Skin epidermis (tissue), 12 donors: ENCODE results near the gene ELFN1.
"Not testable (repeated sequence)": the region's sequence is repeated elsewhere in the genome, so short reads cannot be mapped to it uniquely, and the experiment has no call there.

Experiments used
- H3K27ac ChIP-seq, 21 experiments: fragments of 200-600 bp; sonication (generic) in 11 of 21; one replicate each; pipeline ENCODE4 v1.5.0; 2020; ENCODE audit warnings: mild to moderate bottlenecking in 3 of 21, inconsistent platforms in 2 of 21, moderate library complexity in 2 of 21
- H3K4me3 ChIP-seq, 7 experiments: fragments of 200-600 bp; sonication (generic) in 2 of 7; one replicate each; pipeline ENCODE4 v1.5.0; 2020; ENCODE audit warnings: inconsistent platforms in 2 of 7, mild to moderate bottlenecking in 2 of 7, moderate library complexity in 1 of 7

The ELFN1 gene

DNA sequence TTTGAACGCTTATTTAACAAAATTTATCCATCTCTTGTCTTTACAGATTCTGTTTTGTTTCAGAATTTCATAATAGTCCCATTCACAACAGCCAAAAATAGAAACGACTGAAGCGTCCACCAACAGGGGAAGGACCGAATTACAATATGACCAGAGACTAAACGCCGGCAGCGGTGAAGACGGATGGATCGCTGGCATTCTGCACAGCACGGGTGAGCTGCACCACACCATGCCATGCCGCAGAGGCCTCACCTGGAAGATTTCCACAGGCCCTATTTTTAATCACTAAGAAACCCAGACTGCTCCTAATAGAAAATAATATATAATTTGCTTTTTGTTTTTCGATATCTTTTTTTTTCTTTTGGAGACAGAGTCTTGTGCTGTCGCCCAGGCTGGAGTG lies 91.0 kb downstream of the ELFN1 start:
- H3K27ac ChIP-seq, result no peak overlapping the region
- H3K4me3 ChIP-seq, result no peak overlapping the region

DNA sequence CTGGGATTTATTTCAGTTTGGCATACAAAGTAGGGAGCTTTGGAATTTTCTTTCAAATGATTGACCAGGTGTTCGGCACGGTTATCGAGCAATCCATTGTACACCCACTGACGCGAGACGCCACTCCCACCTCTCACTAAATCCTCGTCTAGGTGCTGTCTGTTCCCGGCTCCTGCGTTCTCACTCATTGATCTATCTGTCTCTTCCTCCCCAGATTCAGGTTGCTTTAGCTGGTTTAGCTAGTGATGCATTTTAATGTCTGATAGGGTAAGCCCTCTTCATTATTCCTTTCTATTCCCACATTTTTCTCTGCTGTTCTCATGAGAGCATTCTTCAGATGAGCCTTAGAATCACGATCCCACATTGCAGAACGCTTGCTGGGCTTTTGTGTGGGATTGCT lies 91.7 kb downstream of the ELFN1 start:
- no peak overlapping the region for H3K27ac ChIP-seq
- H3K4me3 ChIP-seq, result no peak overlapping the region

DNA sequence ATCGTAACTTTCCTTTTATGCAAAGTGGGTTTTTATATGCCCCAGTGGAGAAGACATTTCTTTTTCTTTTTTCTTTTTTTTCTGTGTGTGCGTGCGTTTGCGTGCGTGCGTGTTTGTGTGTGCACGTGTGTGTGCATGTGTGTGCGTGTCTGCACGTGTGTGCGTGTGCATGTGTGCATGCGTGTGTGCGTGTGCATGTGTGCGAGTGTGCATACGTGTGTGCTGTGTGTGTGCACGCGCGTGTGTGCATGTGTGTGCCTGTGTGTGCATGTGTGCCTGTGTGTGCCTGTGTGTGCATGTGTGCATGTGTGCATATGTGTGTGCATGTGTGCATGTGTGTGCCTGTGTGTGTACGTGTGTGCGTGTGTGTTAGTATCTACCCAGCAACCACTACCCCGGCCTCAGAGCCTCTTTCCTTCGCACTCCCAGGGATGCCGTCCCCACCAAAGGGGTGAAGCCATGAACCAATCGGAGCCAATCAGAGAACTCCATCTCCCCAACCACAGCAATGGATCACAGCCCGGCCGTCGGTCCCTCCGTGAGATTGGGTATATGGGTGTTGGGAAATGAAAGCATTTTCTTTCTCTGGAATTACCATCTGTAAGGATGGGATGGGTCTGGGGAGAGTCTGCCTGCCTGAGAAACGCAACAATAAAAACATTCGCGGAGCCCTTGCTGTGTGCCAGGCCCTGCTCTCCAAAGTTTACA lies 92.3 kb downstream of the ELFN1 start:
- no peak overlapping the region for H3K4me3 ChIP-seq

DNA sequence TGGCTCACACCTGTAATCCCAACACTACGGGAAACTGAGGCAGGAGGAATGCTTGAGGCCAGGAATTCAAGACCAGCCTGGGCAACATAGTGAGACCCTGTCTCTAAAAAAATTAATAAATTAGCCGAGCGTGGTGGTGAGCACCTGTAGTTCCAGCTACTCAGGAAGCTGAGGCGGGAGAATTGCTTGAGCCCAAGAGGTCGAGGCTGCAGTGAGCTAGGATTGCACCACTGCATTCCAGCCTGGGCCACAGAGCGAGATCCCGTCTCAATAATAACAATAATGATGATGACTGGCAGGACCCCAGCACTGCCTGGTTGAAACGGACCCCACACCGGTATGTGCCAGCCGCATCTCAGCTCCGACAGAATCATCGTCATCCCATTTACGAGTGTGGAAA lies 93.0 kb downstream of the ELFN1 start:
- Histone ChIP-seq H3K4me3 (no peak overlapping the region), H3K27ac (no peak overlapping the region)

More for the DNA sequence above, 92.3 kb downstream of the ELFN1 start:
- H3K27ac ChIP-seq, result no peak overlapping the region

DNA sequence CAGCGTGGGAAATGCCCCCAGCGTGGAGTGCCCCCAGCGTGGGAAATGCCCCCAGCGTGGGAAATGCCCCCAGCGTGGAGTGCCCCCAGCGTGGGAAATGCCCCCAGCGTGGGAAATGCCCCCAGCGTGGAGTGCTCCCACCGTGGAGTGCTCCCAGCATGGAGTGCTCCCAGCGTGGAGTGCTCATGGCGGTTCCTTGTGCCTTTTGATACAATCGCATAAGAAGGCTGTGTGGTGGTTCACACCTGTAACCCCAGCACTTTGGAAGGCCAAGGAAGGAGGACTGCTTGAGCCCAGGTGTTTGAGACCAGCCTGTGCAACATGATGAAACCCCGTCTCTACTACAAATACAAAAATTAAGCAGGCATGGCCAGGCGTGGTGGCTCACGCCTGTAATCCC lies 93.8 kb downstream of the ELFN1 start:
- not testable (repeated sequence) for H3K27ac ChIP-seq, H3K4me3 ChIP-seq

DNA sequence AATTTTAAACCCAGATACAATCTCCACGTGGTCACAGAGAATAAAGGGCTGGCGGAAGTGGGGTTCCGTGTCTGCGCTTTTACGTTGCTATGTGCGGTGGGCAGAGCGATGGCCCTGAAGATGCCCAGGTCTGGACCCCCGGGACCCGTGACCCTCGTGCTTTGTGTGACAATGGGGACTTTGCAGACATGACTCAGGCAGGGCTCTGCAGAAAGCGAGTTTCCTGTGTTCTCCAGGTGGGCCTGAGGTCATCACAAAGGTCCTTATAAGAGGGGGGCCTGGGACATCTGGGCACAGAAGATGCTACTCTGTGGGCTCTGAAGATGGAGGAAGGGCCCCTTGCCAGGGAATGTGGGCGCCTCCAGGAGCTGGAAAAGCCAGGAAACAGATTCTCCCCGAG lies 95.3 kb downstream of the ELFN1 start:
- H3K27ac ChIP-seq, result no peak overlapping the region
- H3K4me3 ChIP-seq, result no peak overlapping the region

DNA sequence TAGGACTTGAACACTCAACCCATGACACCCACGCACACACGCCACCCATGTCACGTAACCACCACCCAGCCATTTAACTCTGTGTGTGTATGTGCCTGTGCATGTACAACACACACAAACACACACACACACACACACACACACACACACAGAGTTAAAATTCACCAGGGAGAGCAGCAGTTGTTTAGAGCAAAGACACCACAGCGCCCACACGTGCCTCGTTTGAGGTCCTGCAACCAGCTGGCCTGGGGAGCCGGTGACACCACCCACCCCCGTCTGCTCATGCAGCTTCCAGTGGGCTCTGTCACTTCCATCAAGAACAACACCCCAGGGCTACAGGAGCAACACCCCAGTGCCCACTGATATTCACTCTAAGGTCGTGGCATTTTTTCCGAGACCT lies 97.4 kb downstream of the ELFN1 start:
- Histone ChIP-seq H3K4me3 (no peak overlapping the region), H3K27ac (no peak overlapping the region)

DNA sequence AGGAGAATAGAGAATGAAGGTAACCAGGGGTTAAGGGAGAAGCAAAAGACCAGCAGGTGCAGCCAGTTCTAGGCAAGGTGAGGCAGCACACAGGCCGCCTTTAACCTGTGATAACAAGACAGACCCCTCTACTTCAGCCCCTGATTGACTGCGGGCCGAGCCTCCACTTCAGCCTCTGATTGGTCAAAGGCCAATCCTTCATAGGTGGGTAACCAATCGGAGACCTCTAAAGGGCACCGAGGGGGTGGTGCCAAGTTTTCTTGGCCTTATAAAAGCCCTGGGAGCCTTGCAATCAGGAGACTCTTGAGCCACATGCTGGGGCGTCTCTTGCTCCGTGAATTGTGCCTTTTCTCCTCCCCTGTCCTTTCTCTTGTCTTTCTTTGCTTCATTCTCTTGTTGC lies 98.8 kb downstream of the ELFN1 start:
- Histone ChIP-seq H3K4me3 (no peak overlapping the region), H3K27ac (no peak overlapping the region)

DNA sequence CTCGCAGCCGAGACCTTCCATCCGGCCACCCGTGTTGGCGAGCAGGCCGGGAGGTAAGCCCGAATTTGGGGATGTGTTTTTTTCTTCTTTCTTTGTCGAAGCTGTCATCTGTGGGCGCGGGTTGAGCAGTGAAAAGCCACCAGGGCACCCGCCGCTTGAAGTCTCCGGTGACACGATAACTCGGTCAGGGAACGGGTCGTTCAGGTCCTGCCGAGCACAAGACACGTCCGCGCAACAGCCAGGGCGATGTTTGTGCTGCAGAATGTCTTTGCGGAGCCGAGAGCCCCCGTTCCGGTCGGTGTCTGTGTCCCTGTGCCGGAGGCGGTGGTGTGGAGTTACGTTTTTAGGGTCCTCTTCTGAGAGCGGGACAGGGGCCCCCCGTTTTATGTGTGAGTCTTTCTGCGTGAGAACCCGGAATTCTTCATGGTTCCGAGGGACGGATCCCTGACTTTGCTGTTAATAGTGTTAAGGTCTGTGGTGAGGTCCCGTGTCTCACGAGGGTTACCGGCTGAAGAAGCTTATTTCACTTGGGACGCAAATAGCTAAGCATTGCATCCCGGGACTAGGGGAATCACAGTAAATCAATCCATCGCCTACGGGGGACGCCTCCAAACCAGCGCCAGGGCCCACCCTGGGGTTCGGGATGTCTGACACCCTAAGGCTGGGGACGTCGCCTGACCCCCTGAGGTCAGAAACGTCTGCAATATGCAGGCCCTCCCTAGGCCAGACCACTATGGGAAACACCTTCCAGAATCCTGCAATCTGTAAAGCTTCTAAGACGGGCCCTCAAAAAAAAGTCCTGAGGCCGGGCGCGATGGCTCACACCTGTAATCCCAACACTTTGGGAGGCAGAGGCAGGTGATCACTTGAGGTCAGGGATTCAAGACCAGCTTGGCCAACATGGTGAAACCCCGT lies 99.5 kb downstream of the ELFN1 start:
- no peak overlapping the region for H3K4me3 ChIP-seq
- no peak overlapping the region for H3K27ac ChIP-seq

DNA sequence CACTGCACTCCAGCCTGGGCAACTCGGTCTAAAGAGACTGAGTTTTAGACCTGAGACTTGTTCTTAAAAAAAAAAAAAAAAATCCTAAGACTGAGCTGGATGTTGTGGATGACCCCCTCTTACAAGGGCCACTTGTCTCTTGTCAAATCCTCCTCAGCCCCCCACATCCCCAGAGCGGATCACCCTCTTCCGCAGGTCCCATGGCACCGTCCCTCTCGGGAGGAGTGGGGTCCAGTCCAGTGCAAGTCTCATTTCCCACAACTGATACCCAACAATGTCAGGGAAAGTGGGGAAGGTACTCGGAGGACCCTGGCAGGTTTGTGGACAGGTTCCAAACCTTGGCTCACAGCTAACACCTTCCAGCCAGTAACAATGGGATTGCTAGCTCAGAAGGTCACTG lies 100.3 kb downstream of the ELFN1 start:
- no peak overlapping the region for H3K4me3 ChIP-seq
- no peak overlapping the region for H3K27ac ChIP-seq

DNA sequence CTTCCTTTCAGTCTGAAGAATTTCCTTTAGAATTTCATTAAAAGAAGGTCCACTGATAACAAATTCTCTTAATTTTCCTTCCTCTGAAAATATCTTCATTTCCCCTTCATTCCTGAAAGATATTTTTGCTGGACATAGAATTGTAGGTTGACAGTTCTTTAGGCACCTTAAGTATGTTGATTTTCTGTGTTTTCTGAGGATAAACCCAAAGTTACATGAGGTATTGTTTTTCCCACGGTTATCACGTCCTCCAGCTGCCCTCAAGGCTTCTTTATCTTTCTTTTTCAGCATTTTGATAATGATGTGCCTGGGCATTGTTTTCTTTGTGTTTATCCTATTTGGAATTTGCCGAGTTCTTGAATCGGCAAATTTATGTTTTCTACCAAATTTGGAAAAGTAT lies 105.3 kb downstream of the ELFN1 start:
- Histone ChIP-seq H3K4me3 (no peak overlapping the region), H3K27ac (no peak overlapping the region)

DNA sequence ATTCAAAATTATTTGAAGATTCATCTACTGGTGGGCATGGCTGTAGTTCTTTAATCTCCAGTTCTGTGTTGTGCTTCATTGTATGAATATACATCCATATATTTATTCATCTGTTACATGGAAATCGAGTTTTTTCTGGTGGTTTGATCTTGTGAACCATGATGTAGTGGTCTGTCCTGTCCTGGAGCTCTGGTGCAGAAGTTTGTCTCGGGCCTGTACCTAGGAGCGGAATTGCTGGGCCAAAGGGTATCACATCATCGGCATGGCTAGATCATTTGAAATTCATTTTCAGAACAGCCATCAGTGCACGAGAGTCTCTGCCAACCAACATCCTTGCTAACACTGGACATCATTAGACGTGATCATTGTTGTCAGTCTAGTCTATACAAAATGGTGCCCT lies 107.0 kb downstream of the ELFN1 start:
- Histone ChIP-seq H3K4me3 (no peak overlapping the region), H3K27ac (no peak overlapping the region)

DNA sequence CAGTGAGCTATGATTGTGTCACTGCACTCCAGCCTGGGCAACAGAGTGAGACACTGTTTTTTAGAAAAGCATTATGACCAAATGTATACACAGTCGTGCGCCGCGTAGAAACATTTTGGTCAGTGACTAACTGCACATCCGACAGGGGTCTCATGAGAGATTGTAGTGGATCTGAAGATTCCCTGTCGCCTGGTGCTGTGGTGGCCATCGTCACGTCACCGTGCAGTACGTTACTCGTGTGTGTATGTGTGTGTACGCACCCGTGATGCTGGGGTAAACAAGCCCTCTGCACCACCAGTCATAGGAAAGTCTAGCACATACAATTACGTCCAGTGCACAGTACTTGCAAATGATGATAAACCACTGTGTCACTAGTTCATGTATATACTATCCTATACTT lies 109.4 kb downstream of the ELFN1 start:
- Histone ChIP-seq H3K27ac (no peak overlapping the region), H3K4me3 (no peak overlapping the region)

DNA sequence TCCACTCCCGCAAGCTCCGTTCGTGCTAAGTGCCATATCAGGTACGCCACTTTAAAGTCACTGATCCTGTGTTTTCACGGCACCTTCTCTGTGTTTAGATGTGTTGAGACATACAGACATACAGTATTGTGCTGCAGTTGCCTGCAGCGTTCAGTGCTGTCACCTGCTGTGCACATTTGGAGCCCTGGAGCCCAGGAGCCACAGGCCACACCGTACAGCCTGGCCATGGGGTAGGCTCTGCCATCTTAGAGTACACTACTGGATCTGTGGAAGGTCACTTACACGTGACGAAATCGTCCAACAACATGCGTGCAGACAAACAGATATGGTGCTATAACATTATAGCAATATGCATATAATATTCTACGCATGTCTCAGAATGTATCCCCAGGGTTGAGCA lies 111.3 kb downstream of the ELFN1 start:
- Histone ChIP-seq H3K4me3 (no peak overlapping the region), H3K27ac (no peak overlapping the region)

DNA sequence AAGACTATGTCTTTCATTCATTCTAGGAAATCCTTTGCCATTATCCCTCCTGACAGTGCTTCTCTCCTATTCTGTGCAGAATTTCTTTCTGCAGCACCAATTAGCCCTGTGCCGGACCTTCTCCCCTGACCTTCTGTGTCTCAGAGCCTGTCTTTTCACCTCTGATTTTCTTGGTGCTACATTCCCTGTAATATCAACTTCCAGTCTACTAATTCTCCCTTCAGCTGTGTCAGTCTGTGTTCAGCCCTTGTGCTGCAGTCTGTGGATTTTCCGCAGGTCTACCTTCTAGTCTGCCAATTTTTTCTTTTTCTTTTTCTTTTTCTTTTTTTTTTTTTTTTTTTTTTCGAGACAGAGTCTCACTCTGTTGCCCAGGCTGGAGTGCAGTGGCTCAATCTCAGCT lies 115.8 kb downstream of the ELFN1 start:
- Histone ChIP-seq H3K4me3 (no peak overlapping the region), H3K27ac (no peak overlapping the region)

DNA sequence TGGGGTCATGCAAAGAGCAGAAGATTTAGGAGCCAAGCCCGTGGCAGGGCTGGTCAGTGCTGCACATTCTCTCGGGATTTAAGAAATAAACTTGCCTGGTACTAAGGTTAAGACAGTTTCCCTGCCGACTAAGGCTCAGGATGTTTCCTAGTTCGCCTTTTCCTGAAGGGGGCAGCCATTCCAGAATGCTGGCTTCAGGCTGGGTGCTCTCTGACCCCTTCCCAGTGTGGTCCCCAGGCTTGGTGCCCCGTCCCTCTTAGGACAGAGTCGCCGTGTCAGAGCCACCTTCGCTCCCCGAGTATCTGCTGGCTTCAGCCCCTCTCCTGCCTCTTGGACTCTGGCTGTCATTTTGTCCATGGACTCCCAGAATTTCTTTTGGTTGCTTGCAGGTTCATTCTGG lies 117.2 kb downstream of the ELFN1 start:
- H3K27ac ChIP-seq, result no peak overlapping the region
- no peak overlapping the region for H3K4me3 ChIP-seq

DNA sequence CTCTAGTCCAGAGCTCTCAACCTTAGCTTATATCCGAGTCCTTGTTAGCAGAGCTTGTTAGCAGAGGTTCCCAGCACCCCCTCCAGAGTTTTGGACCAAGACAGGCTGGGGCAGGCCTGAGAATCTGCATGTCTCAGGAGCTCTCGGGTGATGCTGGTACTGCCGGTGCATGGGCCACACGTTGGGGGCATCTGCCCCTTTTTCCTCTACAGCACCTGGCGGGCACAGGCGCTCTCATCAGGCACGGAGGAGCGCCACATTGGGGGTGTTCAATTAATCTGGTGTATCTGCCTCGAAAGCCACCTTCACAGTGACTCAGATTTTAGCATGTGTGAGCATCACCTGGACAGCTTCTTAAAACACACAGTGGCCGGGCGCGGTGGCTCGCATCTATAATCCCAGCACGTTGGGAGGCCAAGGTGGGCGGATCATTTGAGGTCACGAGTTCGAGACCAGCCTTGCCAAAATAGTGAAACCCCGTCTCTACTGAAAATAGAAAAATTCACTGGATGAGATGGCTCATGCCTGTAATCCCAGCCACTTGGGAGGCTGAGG lies 117.7 kb downstream of the ELFN1 start:
- no peak overlapping the region for H3K27ac ChIP-seq

DNA sequence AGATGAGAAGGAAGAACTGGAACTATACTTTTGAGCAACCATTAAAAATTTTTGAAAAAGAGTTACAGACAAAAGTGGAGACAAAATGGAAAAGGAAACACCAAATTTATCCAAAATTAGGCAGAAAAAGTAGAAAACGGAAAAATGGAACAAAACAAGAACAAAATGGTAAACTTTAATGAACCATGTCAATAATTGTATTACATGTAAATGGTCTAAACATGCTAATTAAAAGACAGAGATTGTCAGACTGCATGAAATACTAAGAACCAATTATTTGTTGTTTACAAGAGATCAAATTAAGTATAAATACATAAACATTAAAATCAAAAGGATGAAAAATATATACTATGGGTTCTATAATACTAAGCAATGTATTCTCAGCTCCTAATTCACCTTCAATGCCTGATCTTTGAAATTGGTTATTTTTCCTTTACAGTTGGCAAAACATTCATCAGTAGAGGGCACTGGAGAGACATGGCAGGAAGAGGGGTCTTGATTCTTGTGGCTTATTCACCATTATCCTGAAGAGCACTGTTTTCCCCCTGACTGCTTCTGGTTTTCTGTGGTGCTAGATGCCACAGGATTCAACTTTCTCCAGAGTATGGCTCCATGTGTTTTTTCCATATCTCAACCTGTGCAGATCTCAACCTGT lies 124.9 kb downstream of the ELFN1 start:
- Histone ChIP-seq H3K4me3 (no peak overlapping the region), H3K27ac (no peak overlapping the region)

More for the DNA sequence above, 117.7 kb downstream of the ELFN1 start:
- H3K4me3 ChIP-seq, result no peak overlapping the region
